Panc1 (cell line): ENCODE measurements around the gene LMNA. TPM values are rescaled to one million over a fixed set of nuclear protein-coding genes. Genes with fewer than 3 reads are reported as not detected.

Source experiments
- ATAC-seq: fragments of 200-7000 bp; cut with Tn5 transposase; 2 replicates; pipeline ENCODE4 v1.9.1; 2020; ENCODE audit warnings: mild to moderate bottlenecking, moderate library complexity
- BruUV-seq: library from RNA; stranded (reverse); fragments of 400-500 nt; replicated peaks from 2 replicates; lab custom pipeline; 2021; lab: Mats Ljungman, UMichigan
- CTCF ChIA-PET: fragments of 300-600 bp; sonication (Branson Sonifier 250); formaldehyde crosslinking; loops from one replicate; lab custom pipeline; 2022; ENCODE audit warnings: antibody characterized with exemption; lab: Charles Lee
- POLR2A ChIA-PET: fragments of 300-600 bp; sonication (Branson Sonifier 250); formaldehyde crosslinking; loops from one replicate; lab custom pipeline; 2022; ENCODE audit warnings: antibody characterized with exemption; lab: Charles Lee
- DNase-seq: peaks from one replicate; pipeline ENCODE4 v3.0.0-alpha.2; 2010; ENCODE audit warnings: low read depth, low spot score
- H3K27ac ChIP-seq: 2 replicates; pipeline ENCODE4 v1.5.1; 2011; ENCODE audit warnings: mild to moderate bottlenecking, low read length, inconsistent platforms
- H3K27me3 ChIP-seq: fragments of 200-500 bp; sonication (Bioruptor generic); 2 replicates; pipeline ENCODE4 v1.6.0; 2014; ENCODE audit warnings: low read length, inconsistent platforms; ENCODE audit not compliant: control insufficient read depth, insufficient read depth
- H3K36me3 ChIP-seq: fragments of 200-500 bp; sonication (Bioruptor generic); 2 replicates; pipeline ENCODE4 v1.5.1; 2014; ENCODE audit warnings: inconsistent platforms, mild to moderate bottlenecking, low read length, moderate library complexity; ENCODE audit not compliant: control insufficient read depth, insufficient read depth
- H3K4me1 ChIP-seq: 2 replicates; pipeline ENCODE4 v1.5.1; 2011; ENCODE audit warnings: inconsistent platforms, mild to moderate bottlenecking, low read length, moderate library complexity; ENCODE audit not compliant: control insufficient read depth, insufficient read depth
- H3K4me3 ChIP-seq, 2 experiments: 2 replicates each; pipeline ENCODE4 v1.5.1; 2011 to 2012; ENCODE audit warnings: low read depth in 2 of 2, low read length in 2 of 2, mild to moderate bottlenecking in 2 of 2, inconsistent platforms in 1 of 2, moderate library complexity in 1 of 2
- H3K9me3 ChIP-seq: fragments of 200-500 bp; sonication (Bioruptor generic); 2 replicates; pipeline ENCODE4 v1.5.1; 2014; ENCODE audit warnings: low read depth, mild to moderate bottlenecking, inconsistent platforms, low read length, moderate library complexity; ENCODE audit not compliant: control insufficient read depth, insufficient read depth
- POLR2AphosphoS5 ChIP-seq: IDR thresholded peaks from 2 replicates; pipeline ENCODE4 v1.6.1; 2012; ENCODE audit warnings: mild to moderate bottlenecking, low read depth, low read length, moderate library complexity
- SIN3A ChIP-seq: IDR thresholded peaks from 2 replicates; pipeline ENCODE4 v1.6.1; 2012; ENCODE audit warnings: low read depth, mild to moderate bottlenecking, low read length, moderate library complexity, borderline replicate concordance; ENCODE audit not compliant: insufficient read depth
- TCF7L2 ChIP-seq: IDR thresholded peaks from 2 replicates; pipeline ENCODE4 v1.6.1; 2011; ENCODE audit warnings: mild to moderate bottlenecking, low read depth, low read length, inconsistent platforms
- in situ Hi-C: cut with HindIII; loops from 2 replicates; pipeline ENCODE4 v1.10.0; 2016; ENCODE audit warnings: low sequenced_read_pairs, low pct_unique_long_range_greater_than_20kb
- intact Hi-C: fragments of 100-400 bp; cut with micrococcal nuclease; formaldehyde crosslinking; loops from one replicate; pipeline ENCODE4 v1.10.0; 2022; ENCODE audit not compliant: unreplicated experiment
- total RNA-seq: library from RNA; stranded (reverse); gene quantifications from one replicate; pipeline ENCODE4 v1.2.1, GENCODE V29; 2021; ENCODE audit not compliant: unreplicated experiment
- TF ChIP-seq, protein P1 (sequence below): fragments of 450-650 bp; IDR thresholded peaks from 2 replicates; pipeline ENCODE4 v1.5.1; 2017; ENCODE audit warnings: mild to moderate bottlenecking
- TF ChIP-seq, protein P2 (sequence below), 2 experiments: IDR thresholded peaks; 2 replicates each; pipeline ENCODE4 v1.6.1; 2011 to 2012; ENCODE audit warnings: low read depth in 2 of 2, control low read depth in 1 of 2, low read length in 1 of 2, mild to moderate bottlenecking in 1 of 2, moderate library complexity in 1 of 2; ENCODE audit not compliant: insufficient read depth in 1 of 2

LMNA gene
- total RNA-seq, 1 experiment from 2014 or later = 691 TPM

DNA sequence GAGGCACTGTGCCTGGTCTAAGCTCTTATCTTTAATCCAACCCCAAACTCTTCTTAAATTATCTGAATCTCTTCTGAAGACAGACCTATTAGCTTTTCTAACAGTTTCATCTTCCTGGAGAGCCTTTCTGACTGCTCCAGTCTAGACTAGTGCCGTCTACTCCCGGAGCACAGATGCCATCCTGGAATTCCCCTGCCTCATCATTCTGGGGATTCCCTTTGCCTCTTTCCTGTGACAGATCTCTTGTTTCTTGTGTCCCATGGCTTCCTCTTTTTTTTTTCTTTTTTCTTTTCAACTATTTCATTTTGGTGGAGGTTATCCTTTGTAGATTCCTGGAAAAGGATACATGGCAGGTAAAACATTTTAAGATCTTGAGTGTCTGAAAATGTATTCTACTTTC is 50.6 kb downstream of the LMNA start:
- Histone ChIP-seq H3K4me3 (no peak overlapping the region), H3K4me1 (no peaks in the 10 kb centered on the region), H3K27ac (no peak overlapping the region), H3K36me3 (no peaks in the 10 kb centered on the region), H3K27me3 (no peaks in the 10 kb centered on the region), H3K9me3 (no peaks in the 10 kb centered on the region)
- intact Hi-C loops (no loop called here), in situ Hi-C loops (no loop called here)
- no peak; the same call in 1 of the 2 replicates for ATAC-seq
- BruUV-seq = no TSS peak
- ChIA-PET POLR2A (interaction anchor here (0.6 kb wide), 1 partner anchor 213 kb away, joined by 6 read pairs; no protein-coding TSS in a partner anchor), CTCF (interaction anchor here (0.6 kb wide), 1 partner anchor 23 kb away, joined by 4 read pairs; no protein-coding TSS in a partner anchor)
- DNase-seq = no peak
- TF ChIP-seq POLR2AphosphoS5 = no peak
- TF ChIP-seq, protein P1, sequence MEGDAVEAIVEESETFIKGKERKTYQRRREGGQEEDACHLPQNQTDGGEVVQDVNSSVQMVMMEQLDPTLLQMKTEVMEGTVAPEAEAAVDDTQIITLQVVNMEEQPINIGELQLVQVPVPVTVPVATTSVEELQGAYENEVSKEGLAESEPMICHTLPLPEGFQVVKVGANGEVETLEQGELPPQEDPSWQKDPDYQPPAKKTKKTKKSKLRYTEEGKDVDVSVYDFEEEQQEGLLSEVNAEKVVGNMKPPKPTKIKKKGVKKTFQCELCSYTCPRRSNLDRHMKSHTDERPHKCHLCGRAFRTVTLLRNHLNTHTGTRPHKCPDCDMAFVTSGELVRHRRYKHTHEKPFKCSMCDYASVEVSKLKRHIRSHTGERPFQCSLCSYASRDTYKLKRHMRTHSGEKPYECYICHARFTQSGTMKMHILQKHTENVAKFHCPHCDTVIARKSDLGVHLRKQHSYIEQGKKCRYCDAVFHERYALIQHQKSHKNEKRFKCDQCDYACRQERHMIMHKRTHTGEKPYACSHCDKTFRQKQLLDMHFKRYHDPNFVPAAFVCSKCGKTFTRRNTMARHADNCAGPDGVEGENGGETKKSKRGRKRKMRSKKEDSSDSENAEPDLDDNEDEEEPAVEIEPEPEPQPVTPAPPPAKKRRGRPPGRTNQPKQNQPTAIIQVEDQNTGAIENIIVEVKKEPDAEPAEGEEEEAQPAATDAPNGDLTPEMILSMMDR = no peak
- TF ChIP-seq SIN3A = no peak
- no peak for TF ChIP-seq TCF7L2
- TF ChIP-seq, protein P2, sequence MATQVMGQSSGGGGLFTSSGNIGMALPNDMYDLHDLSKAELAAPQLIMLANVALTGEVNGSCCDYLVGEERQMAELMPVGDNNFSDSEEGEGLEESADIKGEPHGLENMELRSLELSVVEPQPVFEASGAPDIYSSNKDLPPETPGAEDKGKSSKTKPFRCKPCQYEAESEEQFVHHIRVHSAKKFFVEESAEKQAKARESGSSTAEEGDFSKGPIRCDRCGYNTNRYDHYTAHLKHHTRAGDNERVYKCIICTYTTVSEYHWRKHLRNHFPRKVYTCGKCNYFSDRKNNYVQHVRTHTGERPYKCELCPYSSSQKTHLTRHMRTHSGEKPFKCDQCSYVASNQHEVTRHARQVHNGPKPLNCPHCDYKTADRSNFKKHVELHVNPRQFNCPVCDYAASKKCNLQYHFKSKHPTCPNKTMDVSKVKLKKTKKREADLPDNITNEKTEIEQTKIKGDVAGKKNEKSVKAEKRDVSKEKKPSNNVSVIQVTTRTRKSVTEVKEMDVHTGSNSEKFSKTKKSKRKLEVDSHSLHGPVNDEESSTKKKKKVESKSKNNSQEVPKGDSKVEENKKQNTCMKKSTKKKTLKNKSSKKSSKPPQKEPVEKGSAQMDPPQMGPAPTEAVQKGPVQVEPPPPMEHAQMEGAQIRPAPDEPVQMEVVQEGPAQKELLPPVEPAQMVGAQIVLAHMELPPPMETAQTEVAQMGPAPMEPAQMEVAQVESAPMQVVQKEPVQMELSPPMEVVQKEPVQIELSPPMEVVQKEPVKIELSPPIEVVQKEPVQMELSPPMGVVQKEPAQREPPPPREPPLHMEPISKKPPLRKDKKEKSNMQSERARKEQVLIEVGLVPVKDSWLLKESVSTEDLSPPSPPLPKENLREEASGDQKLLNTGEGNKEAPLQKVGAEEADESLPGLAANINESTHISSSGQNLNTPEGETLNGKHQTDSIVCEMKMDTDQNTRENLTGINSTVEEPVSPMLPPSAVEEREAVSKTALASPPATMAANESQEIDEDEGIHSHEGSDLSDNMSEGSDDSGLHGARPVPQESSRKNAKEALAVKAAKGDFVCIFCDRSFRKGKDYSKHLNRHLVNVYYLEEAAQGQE (IDR thresholded peaks at IDR 0.05; ENCODE audit: insufficient read depth in 1 of 2, low read depth in 2 of 2, low read length in 1 of 2) = no peak

DNA sequence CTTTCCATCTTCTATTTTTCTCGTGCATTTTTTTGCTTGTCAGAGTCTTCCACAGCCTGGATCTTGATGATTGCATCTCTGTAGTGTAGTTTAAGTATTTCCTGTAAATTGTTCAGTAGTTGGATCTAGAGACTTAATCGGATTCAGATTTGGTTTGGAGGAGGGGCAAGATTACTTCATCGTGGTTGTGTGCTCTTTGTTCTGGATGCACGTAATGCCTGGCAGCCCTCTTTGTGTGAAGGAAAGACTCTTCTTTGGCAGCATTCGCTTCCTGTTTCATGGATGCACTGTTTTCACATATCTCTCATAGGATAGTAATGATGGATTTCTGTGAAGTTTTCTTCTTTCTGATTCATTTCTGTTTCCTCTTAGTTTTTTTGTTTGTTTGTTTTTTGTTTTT is 53.0 kb downstream of the LMNA start:
- H3K36me3 ChIP-seq = no peaks in the 10 kb centered on the region
- CTCF ChIA-PET = no interaction called here
- no TSS peak for BruUV-seq
- TF ChIP-seq SIN3A = no peak
- TF ChIP-seq, protein P1 = no peak
- TF ChIP-seq POLR2AphosphoS5 = no peak
- TF ChIP-seq, protein P2 (IDR thresholded peaks at IDR 0.05; ENCODE audit: insufficient read depth in 1 of 2, low read depth in 2 of 2, low read length in 1 of 2) = no peak
- no peak for TF ChIP-seq TCF7L2
- H3K27me3 ChIP-seq = no peaks in the 10 kb centered on the region
- no peak overlapping the region for H3K4me3 ChIP-seq
- H3K4me1 ChIP-seq = no peaks in the 10 kb centered on the region
- no peak for DNase-seq
- no peak overlapping the region for H3K27ac ChIP-seq
- in situ Hi-C loops = no loop called here
- intact Hi-C loops = no loop called here
- POLR2A ChIA-PET = no interaction called here
- H3K9me3 ChIP-seq = no peaks in the 10 kb centered on the region
- ATAC-seq = no peak
